Neuronal stem cell (in vitro differentiated cells): ENCODE measurements around the gene UBE2J2.

Experiments used
- DNase-seq: peaks from one replicate; pipeline ENCODE4 v3.0.0-alpha.2; 2013; ENCODE audit warnings: low spot score
- H2AFZ ChIP-seq: one replicate; pipeline ENCODE4 v1.6.1; 2013; ENCODE audit warnings: mild to moderate bottlenecking, low read length, inconsistent platforms
- H2AK5ac ChIP-seq: 2 replicates; pipeline ENCODE4 v1.6.1; 2013; ENCODE audit warnings: low read depth, mild to moderate bottlenecking, inconsistent platforms, low read length, moderate library complexity, mixed read lengths
- H2BK120ac ChIP-seq: 2 replicates; pipeline ENCODE4 v1.6.1; 2013; ENCODE audit warnings: low read depth, mild to moderate bottlenecking, inconsistent platforms, low read length, moderate library complexity, mixed read lengths
- H2BK12ac ChIP-seq: one replicate; pipeline ENCODE4 v1.6.1; 2013; ENCODE audit warnings: low read length, inconsistent platforms
- H2BK15ac ChIP-seq: 2 replicates; pipeline ENCODE4 v1.6.1; 2013; ENCODE audit warnings: mild to moderate bottlenecking, low read length, inconsistent platforms, mixed read lengths
- H2BK5ac ChIP-seq: one replicate; pipeline ENCODE4 v1.6.1; 2013; ENCODE audit warnings: inconsistent platforms, mild to moderate bottlenecking, low read length, moderate library complexity
- H3K14ac ChIP-seq: one replicate; pipeline ENCODE4 v1.6.1; 2013; ENCODE audit warnings: low read length, inconsistent platforms
- H3K18ac ChIP-seq: 2 replicates; pipeline ENCODE4 v1.6.1; 2013; ENCODE audit warnings: low read length, inconsistent platforms
- H3K23ac ChIP-seq: 2 replicates; pipeline ENCODE4 v1.6.1; 2013; ENCODE audit warnings: low read depth, mild to moderate bottlenecking, mixed read lengths, low read length, inconsistent platforms; ENCODE audit not compliant: poor library complexity
- H3K27ac ChIP-seq: replicated peaks from 3 replicates; pipeline ENCODE4 v1.5.1; 2013; ENCODE audit warnings: low read length, inconsistent platforms
- H3K27me3 ChIP-seq, 3 experiments: 2 replicates each; pipeline ENCODE4 v1.6.1; 2013; ENCODE audit warnings: low read length in 3 of 3, mild to moderate bottlenecking in 2 of 3, inconsistent platforms in 1 of 3, low read depth in 1 of 3, mixed read lengths in 1 of 3, moderate library complexity in 1 of 3; ENCODE audit not compliant: control insufficient read depth in 3 of 3, insufficient read depth in 3 of 3
- H3K36me3 ChIP-seq, 2 donors: replicated peaks in 1 of 2; 2 replicates each; pipeline ENCODE4 v1.6.1; 2013; ENCODE audit warnings: low read length in 2 of 2; ENCODE audit not compliant: control insufficient read depth in 2 of 2, insufficient read depth in 2 of 2
- H3K4ac ChIP-seq: 2 replicates; pipeline ENCODE4 v1.6.1; 2013; ENCODE audit warnings: inconsistent platforms, mild to moderate bottlenecking, low read length, moderate library complexity
- H3K4me1 ChIP-seq, 2 donors: 1 replicate in 1 of 2; 2 replicates in 1 of 2; pipeline ENCODE4 v1.6.1; 2013; ENCODE audit warnings: low read length in 2 of 2, low read depth in 1 of 2; ENCODE audit not compliant: control insufficient read depth in 2 of 2, insufficient read depth in 1 of 2
- H3K4me2 ChIP-seq: one replicate; pipeline ENCODE4 v1.6.1; 2013; ENCODE audit warnings: mild to moderate bottlenecking, low read length, inconsistent platforms; ENCODE audit not compliant: insufficient read depth, poor library complexity, severe bottlenecking
- H3K4me3 ChIP-seq, 2 donors: 2 replicates each; pipeline ENCODE4 v1.5.1; 2013; ENCODE audit warnings: low read length in 2 of 2, mild to moderate bottlenecking in 2 of 2, inconsistent platforms in 1 of 2, moderate library complexity in 1 of 2
- H3K79me1 ChIP-seq: one replicate; pipeline ENCODE4 v1.6.1; 2013; ENCODE audit warnings: low read depth, mild to moderate bottlenecking, inconsistent platforms, low read length, moderate library complexity
- H3K9ac ChIP-seq: one replicate; pipeline ENCODE4 v1.6.1; 2013; ENCODE audit warnings: mild to moderate bottlenecking, low read depth, low read length, inconsistent platforms; ENCODE audit not compliant: poor library complexity
- H3K9me3 ChIP-seq, 2 donors: replicated peaks in 1 of 2; 2 replicates each; pipeline versions ENCODE3 to v1.6.1; 2013; ENCODE audit warnings: low read length in 2 of 2, mild to moderate bottlenecking in 2 of 2, inconsistent platforms in 1 of 2, low read depth in 1 of 2, mixed read lengths in 1 of 2, moderate library complexity in 1 of 2; ENCODE audit not compliant: control insufficient read depth in 2 of 2, insufficient read depth in 1 of 2
- H4K8ac ChIP-seq: one replicate; pipeline ENCODE4 v1.6.1; 2013; ENCODE audit warnings: low read depth, mild to moderate bottlenecking, inconsistent platforms, low read length, moderate library complexity
- H4K91ac ChIP-seq: one replicate; pipeline ENCODE4 v1.6.1; 2013; ENCODE audit warnings: low read length, low read depth, mild to moderate bottlenecking, inconsistent platforms; ENCODE audit not compliant: poor library complexity
- WGBS, 2 donors: extraction: QIAGEN DNeasy Blood & Tissue Kit; methylation state at CpG; one replicate each; pipeline ENCODE4 v1.1.7; 2013; ENCODE audit warnings: missing lambda C conversion rate in 2 of 2, mixed read lengths in 1 of 2; ENCODE audit not compliant: insufficient read length in 2 of 2, insufficient replicate concordance in 1 of 2; ENCODE audit errors: extremely low coverage in 2 of 2; 5-methylcytosine and 5-hydroxymethylcytosine counted together

Gene UBE2J2

DNA sequence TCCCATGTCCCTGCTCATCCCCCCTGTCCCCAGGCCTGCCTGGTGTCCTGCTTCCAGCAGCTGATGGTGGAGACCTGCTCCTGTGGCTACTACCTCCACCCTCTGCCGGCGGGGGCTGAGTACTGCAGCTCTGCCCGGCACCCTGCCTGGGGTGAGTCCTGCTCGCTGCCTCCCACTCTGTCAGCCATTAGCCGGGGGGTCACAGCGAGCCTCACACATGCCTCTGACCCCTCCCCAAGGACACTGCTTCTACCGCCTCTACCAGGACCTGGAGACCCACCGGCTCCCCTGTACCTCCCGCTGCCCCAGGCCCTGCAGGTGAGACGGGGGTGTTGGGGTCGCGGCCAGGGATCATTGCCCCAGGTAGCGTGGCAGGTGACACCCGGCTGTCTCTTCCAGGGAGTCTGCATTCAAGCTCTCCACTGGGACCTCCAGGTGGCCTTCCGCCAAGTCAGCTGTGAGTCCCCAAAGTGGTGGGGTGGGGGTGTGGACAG, 16.6 kb upstream of the UBE2J2 start:
- H3K4me2 ChIP-seq = no peak overlapping the region
- H3K4me1 ChIP-seq = no peaks in the 10 kb centered on the region
- no peak for DNase-seq
- no peak overlapping the region for H3K4ac ChIP-seq
- peak overlapping the region; percentile 15 for H2BK15ac ChIP-seq
- H3K27ac ChIP-seq = no peak overlapping the region
- H2AK5ac ChIP-seq = peak overlapping the region; percentile 92
- no peaks in the 10 kb centered on the region for H3K27me3 ChIP-seq
- no peak overlapping the region for H3K4me3 ChIP-seq
- H3K36me3 ChIP-seq = peaks cover 0 to 8% of the 10 kb centered on the region in 2 donors
- H3K18ac ChIP-seq = peak overlapping the region; percentile 17
- peak overlapping the region; percentile 60 for H2BK5ac ChIP-seq
- H3K14ac ChIP-seq = peak overlapping the region; percentile 56
- H3K79me1 ChIP-seq = peaks cover 8% of the 10 kb centered on the region
- H3K9me3 ChIP-seq = no peaks in the 10 kb centered on the region
- no peak overlapping the region for H2BK120ac ChIP-seq
- no peak overlapping the region for H4K91ac ChIP-seq
- no peak overlapping the region for H2BK12ac ChIP-seq
- H2AFZ ChIP-seq = no peak overlapping the region
- H3K9ac ChIP-seq = no peak overlapping the region
- no peak overlapping the region for H4K8ac ChIP-seq
- no peak overlapping the region for H3K23ac ChIP-seq
- no CpG with 5 or more reads among the region's 15 CpGs for WGBS, 2 donors

- no peak overlapping the region for H4K91ac ChIP-seq
- H2AFZ ChIP-seq = no peak overlapping the region
- DNase-seq = no peak
- H3K9me3 ChIP-seq = no peaks in the 10 kb centered on the region
- peak overlapping the region; percentile 37 for H2AK5ac ChIP-seq
- peaks cover 0 to 4% of the 10 kb centered on the region in 2 donors for H3K4me1 ChIP-seq
- H3K27ac ChIP-seq = no peak overlapping the region
- no CpG with 5 or more reads among the region's 46 CpGs for WGBS, 2 donors
- H3K4ac ChIP-seq = peak overlapping the region; percentile 37
- H2BK5ac ChIP-seq = no peak overlapping the region
- H2BK15ac ChIP-seq = peak overlapping the region; percentile 67
- no peak overlapping the region for H3K14ac ChIP-seq
- peak overlapping the region; percentile 61 for H2BK120ac ChIP-seq
- H3K18ac ChIP-seq = peak overlapping the region; percentile 52
- H4K8ac ChIP-seq = no peak overlapping the region
- H3K9ac ChIP-seq = peak overlapping the region; percentile 50
- no peak overlapping the region for H3K4me2 ChIP-seq
- no peaks in the 10 kb centered on the region for H3K27me3 ChIP-seq
- peaks cover 10% of the 10 kb centered on the region for H3K79me1 ChIP-seq
- peak overlapping the region; percentile 85 for H3K23ac ChIP-seq
- no peak overlapping the region for H2BK12ac ChIP-seq
- H3K4me3 ChIP-seq = no peak overlapping the region
- H3K36me3 ChIP-seq = no peaks in the 10 kb centered on the region
These were observed 13.8 kb upstream of the UBE2J2 start for GRCh38 chr1:1287288-1288110.

- Histone ChIP-seq H3K27ac (no peak overlapping the region), H3K4ac (no peak overlapping the region), H3K79me1 (peaks cover 8% of the 10 kb centered on the region), H4K91ac (no peak overlapping the region), H2BK120ac (peak overlapping the region; percentile 61), H3K4me2 (no peak overlapping the region), H2AK5ac (peak overlapping the region; percentile 46), H3K23ac (peak overlapping the region; percentile 85), H3K36me3 (no peaks in the 10 kb centered on the region), H2AFZ (peak overlapping the region; percentile 17), H3K9me3 (no peaks in the 10 kb centered on the region), H3K14ac (peak overlapping the region; percentile 38), H4K8ac (no peak overlapping the region), H3K27me3 (no peaks in the 10 kb centered on the region), H3K18ac (peak overlapping the region; percentile 64), H2BK12ac (peak overlapping the region; percentile 63), H2BK15ac (peak overlapping the region; percentile 67), H3K4me1 (peaks cover 0 to 4% of the 10 kb centered on the region in 2 donors), H3K4me3 (no peak overlapping the region), H2BK5ac (peak overlapping the region; percentile 53), H3K9ac (peak overlapping the region; percentile 21)
- DNase-seq = no peak
- no CpG with 5 or more reads among the region's 50 CpGs for WGBS, 2 donors
These were observed 12.9 kb upstream of the UBE2J2 start for GRCh38 chr1:1286313-1287261.
